OCI-LY7 (cell line): ENCODE results near the gene CRYBB1.

Experiments used
- CTCF ChIP-seq: fragments of 200-600 bp; sonication (generic); conservative IDR thresholded peaks from 2 replicates; pipeline ENCODE4 v1.5.1; 2014; ENCODE audit warnings: mild to moderate bottlenecking, antibody characterized with exemption, low read length, moderate library complexity, mixed read lengths
- EZH2phosphoT487 ChIP-seq: fragments of 200-600 bp; sonication (generic); IDR thresholded peaks from 2 replicates; pipeline ENCODE4 v1.6.1; 2018; ENCODE audit warnings: low read depth, borderline replicate concordance, mild to moderate bottlenecking, mixed run types, antibody characterized with exemption, low read length, moderate library complexity, mixed read lengths

- TF ChIP-seq EZH2phosphoT487 = no peak
- TF ChIP-seq CTCF = no peak
These were observed 57.8 kb downstream of the CRYBB1 start for GRCh38 chr22:26559961-26560575.
